ENCODE measurements around the gene ASB10.

DNA sequence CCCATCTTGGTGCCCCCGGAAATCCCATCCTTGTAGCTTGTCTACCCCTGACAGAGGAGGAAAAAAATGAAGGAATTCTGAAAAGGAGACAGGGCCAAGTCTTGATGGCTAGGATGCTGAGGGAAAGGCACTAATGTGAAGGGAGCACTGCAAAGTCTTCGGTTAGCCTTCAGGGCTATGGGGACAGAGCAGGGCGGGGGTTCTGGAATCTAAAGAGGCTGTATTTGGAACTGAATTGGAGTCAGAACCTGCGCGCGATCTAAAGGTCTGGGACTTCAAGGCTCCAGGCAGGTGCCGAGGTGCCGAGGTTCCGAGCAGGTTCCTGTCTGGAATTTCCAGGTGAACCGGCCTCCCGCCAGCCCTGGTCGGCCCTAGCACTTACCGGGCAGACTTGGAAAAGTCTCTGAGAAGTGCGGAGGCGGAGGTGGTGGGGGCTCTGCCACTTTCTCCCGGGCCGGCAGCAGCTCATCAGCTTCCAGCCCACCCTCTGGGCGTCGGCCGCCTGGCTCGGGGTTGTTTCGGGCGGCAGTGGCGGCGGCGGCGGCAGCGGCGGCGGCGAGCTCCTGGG, 20.3 kb downstream of the ASB10 start:
- TF ChIP-seq POLR2AphosphoS5 (IDR thresholded peaks at IDR 0.05; ENCODE audit: low read depth, low read length), result no peak
- no peak for TF ChIP-seq CTCF (IDR thresholded peaks at IDR 0.05)

Data from Panc1 (cell line).